22Rv1 (cell line): ENCODE measurements around the gene NRP2.

Source experiments
- H3K27ac ChIP-seq: fragments of 450-650 bp; 2 replicates; pipeline ENCODE4 v1.5.1; 2017
- ZFX ChIP-seq: fragments of 450-650 bp; IDR thresholded peaks from 2 replicates; pipeline ENCODE4 v1.6.1; 2017; ENCODE audit warnings: antibody characterized with exemption, borderline replicate concordance
- TF ChIP-seq, protein P1 (sequence below): fragments of 450-650 bp; IDR thresholded peaks from 2 replicates; pipeline ENCODE4 v1.5.1; 2017; ENCODE audit warnings: mild to moderate bottlenecking

NRP2 gene

DNA sequence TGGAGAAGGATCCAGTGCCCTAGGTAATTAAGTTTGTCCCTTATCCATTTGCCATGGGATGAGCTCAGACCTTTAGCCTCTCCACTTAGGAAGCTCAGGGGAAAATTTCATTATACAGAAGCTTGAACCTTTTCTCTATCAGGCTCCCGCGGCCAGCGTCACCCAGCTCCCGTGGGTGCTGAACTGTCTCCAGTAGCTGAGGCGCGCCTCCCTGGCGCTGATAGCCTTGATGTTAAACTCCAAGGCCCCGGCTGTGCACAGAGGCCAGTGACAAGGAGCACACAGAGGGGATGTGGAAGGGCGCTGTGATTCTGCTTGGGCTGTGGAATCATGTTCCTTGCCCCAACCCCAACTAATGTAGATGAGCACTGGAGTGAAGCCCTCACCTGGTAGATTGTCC, 50.8 kb downstream of the NRP2 start:
- TF ChIP-seq, protein P1, sequence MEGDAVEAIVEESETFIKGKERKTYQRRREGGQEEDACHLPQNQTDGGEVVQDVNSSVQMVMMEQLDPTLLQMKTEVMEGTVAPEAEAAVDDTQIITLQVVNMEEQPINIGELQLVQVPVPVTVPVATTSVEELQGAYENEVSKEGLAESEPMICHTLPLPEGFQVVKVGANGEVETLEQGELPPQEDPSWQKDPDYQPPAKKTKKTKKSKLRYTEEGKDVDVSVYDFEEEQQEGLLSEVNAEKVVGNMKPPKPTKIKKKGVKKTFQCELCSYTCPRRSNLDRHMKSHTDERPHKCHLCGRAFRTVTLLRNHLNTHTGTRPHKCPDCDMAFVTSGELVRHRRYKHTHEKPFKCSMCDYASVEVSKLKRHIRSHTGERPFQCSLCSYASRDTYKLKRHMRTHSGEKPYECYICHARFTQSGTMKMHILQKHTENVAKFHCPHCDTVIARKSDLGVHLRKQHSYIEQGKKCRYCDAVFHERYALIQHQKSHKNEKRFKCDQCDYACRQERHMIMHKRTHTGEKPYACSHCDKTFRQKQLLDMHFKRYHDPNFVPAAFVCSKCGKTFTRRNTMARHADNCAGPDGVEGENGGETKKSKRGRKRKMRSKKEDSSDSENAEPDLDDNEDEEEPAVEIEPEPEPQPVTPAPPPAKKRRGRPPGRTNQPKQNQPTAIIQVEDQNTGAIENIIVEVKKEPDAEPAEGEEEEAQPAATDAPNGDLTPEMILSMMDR: no peak
- TF ChIP-seq ZFX: no peak
- no peak overlapping the region for H3K27ac ChIP-seq

DNA sequence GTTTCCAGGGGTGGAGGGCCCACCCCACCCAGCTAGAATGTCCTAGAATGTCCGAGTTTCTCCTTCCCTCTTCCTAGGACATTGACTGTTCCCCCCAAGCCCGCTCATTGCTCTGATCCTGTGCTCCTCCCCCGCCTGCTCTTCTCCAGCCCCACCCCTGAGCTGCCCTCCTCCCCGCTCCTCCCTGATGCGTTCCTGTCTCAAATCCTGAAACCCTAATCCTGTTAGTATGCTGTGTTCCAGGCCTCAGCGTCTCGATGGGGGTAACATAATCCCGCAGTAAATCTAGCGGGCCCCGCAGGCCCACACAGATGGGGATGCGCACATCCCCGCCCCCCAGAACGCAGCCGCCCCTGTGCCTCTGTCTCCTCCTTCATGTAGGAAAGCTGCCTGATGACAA, 51.3 kb downstream of the NRP2 start:
- no peak overlapping the region for H3K27ac ChIP-seq
- TF ChIP-seq, protein P1: no peak
- TF ChIP-seq ZFX: no peak

DNA sequence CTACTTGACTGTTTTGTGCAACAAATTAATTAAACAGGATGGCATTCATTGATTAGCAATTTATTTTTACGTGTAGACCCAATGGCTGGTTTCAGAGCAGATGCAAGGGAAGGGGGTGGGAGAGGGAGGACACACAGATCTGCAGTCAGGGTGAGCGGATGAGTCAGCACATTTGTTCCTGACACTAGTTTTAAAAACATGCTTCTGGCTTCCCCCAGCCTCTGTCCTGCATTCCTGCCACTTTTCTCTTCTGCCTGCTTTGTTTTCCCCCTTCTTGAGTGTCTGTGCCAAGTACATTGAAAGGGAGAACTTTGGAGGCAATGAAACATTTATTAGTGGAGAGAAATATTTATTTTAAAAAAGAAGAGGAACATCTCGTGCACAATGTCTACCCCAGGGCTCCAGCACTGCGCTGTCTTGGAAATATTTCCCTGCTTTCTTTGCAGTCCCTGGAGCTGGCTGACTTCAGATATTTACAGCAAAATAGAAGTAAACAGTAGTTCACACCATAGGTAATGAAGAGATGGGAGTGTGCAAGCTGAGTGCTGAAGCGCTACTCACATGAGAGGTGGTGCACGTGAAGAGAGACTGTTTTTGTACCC, 52.2 kb downstream of the NRP2 start:
- no peak for TF ChIP-seq ZFX
- TF ChIP-seq, protein P1: no peak

DNA sequence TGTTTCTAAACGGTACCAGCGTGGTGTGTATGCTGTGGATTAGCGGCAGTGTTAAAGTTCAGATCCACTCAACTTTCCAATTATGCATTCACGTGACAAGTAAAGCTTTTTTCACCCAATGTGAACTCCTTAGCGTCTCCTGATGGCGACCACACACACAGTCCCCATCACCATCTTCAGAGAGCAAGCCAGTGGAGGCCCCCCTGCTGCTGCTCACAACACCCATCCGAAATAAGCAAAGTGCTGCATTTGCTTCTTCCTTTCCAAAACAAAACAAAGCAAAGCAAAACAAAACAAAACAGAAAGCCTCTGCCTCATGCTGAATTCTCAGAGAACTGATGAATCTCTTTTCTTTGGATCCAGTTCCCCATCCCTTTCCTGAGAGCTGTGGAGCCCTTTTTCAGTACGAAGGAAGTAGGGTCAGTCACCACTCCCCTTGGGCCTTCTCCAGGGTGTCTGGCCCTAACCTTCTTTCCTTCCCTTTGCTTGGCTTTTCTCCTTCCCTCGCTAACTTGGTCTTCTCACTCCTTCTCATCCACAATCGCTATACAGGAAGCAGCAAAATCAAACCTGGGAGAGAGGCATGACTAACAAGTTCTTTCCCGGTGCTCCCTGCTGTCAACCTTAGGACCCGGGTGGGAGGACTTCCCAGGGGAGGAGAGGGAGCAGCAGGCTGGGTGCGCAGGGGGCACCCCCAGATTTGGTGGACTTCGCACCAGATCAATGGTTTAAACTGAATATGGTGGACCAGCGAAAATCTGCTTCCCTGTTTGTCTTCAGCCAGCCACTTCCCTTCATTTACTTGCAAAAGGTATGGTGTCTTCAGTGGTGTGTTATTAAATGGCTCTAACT, 56.0 kb downstream of the NRP2 start:
- TF ChIP-seq ZFX: no peak
- TF ChIP-seq, protein P1: no peak
- no peak overlapping the region for H3K27ac ChIP-seq

More for the DNA sequence above, 52.2 kb downstream of the NRP2 start:
- no peak overlapping the region for H3K27ac ChIP-seq

DNA sequence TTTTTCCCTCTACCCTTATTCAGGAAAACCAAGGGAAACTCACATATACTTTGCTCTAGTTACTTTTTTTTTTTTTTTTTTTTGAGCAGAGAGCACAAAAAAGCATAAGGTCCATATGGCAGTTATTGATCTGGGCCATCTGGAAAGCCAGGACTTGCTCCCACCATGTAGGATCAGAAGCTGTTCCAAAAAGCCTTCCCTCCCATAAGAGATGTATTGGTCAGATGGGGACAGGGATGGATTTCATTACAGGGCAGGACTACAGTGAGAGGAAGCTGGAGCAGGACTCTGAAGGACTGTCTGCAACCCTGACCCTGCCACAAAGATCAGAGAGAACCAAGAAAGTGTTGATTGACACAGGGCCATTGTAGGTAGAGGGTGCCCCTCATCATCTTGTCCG, 57.3 kb downstream of the NRP2 start:
- H3K27ac ChIP-seq: no peak overlapping the region
- TF ChIP-seq, protein P1: no peak
- no peak for TF ChIP-seq ZFX

DNA sequence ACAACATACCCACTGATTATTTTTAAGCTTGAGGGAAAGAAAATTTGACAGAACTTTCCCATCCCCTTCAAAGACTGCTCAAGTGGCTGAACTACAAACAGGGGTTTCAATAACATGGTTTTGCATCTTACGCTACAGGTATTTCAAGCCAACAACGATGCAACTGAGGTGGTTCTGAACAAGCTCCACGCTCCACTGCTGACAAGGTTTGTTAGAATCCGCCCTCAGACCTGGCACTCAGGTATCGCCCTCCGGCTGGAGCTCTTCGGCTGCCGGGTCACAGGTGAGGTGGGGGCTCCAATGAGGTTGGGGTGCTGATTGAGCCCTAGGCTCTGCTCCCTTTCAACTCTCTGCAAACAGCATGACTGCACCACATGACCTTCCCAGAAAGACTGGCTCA, 58.1 kb downstream of the NRP2 start:
- no peak for TF ChIP-seq ZFX
- TF ChIP-seq, protein P1: no peak
- H3K27ac ChIP-seq: no peak overlapping the region

DNA sequence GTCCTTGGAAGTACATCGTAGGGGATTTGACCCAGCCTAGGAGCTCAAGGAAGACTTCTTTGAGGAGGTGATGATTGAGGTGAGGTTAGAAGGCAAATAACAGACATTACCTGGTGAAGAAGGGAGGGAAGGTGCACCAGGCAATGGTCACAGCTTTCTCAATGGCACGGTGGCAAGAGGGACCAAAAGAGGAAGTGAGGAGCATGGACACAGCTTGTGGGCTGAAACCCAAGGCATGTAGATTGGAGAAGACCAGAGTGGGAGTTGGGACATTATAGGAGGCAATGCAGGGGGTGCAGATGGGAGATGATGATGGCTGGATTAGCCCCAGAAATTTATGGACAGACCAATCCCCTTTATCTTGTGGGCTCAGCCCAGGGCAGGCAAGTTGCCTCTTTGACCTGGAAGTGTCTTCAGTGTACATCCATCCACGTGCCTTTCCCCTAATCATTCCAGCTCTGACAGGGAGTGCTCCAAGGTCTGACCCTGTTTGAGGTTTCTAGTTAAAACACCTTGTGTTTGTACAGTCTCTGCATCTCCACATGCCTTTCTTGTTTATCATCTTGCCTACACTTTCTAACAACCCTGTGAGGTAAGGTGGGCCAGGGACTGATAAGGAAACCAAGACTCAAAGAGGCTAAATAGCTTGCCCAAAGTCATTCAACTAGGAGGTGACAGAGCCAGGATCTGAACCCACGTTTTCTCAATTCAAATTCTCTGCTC, 59.1 kb downstream of the NRP2 start:
- no peak for TF ChIP-seq ZFX
- TF ChIP-seq, protein P1: no peak
- no peak overlapping the region for H3K27ac ChIP-seq
